Neuronal stem cell (in vitro differentiated cells): ENCODE results near the gene TIE1.

Source experiments
- DNase-seq: peaks from one replicate; pipeline ENCODE4 v3.0.0-alpha.2; 2013; ENCODE audit warnings: low spot score
- H2AFZ ChIP-seq: one replicate; pipeline ENCODE4 v1.6.1; 2013; ENCODE audit warnings: mild to moderate bottlenecking, low read length, inconsistent platforms
- H2AK5ac ChIP-seq: 2 replicates; pipeline ENCODE4 v1.6.1; 2013; ENCODE audit warnings: low read depth, mild to moderate bottlenecking, inconsistent platforms, low read length, moderate library complexity, mixed read lengths
- H2BK120ac ChIP-seq: 2 replicates; pipeline ENCODE4 v1.6.1; 2013; ENCODE audit warnings: low read depth, mild to moderate bottlenecking, inconsistent platforms, low read length, moderate library complexity, mixed read lengths
- H2BK12ac ChIP-seq: one replicate; pipeline ENCODE4 v1.6.1; 2013; ENCODE audit warnings: low read length, inconsistent platforms
- H2BK15ac ChIP-seq: 2 replicates; pipeline ENCODE4 v1.6.1; 2013; ENCODE audit warnings: mild to moderate bottlenecking, low read length, inconsistent platforms, mixed read lengths
- H2BK5ac ChIP-seq: one replicate; pipeline ENCODE4 v1.6.1; 2013; ENCODE audit warnings: inconsistent platforms, mild to moderate bottlenecking, low read length, moderate library complexity
- H3K14ac ChIP-seq: one replicate; pipeline ENCODE4 v1.6.1; 2013; ENCODE audit warnings: low read length, inconsistent platforms
- H3K18ac ChIP-seq: 2 replicates; pipeline ENCODE4 v1.6.1; 2013; ENCODE audit warnings: low read length, inconsistent platforms
- H3K23ac ChIP-seq: 2 replicates; pipeline ENCODE4 v1.6.1; 2013; ENCODE audit warnings: low read depth, mild to moderate bottlenecking, mixed read lengths, low read length, inconsistent platforms; ENCODE audit not compliant: poor library complexity
- H3K27ac ChIP-seq: replicated peaks from 3 replicates; pipeline ENCODE4 v1.5.1; 2013; ENCODE audit warnings: low read length, inconsistent platforms
- H3K27me3 ChIP-seq, 3 experiments: 2 replicates each; pipeline ENCODE4 v1.6.1; 2013; ENCODE audit warnings: low read length in 3 of 3, mild to moderate bottlenecking in 2 of 3, inconsistent platforms in 1 of 3, low read depth in 1 of 3, mixed read lengths in 1 of 3, moderate library complexity in 1 of 3; ENCODE audit not compliant: control insufficient read depth in 3 of 3, insufficient read depth in 3 of 3
- H3K36me3 ChIP-seq, 2 donors: replicated peaks in 1 of 2; 2 replicates each; pipeline ENCODE4 v1.6.1; 2013; ENCODE audit warnings: low read length in 2 of 2; ENCODE audit not compliant: control insufficient read depth in 2 of 2, insufficient read depth in 2 of 2
- H3K4ac ChIP-seq: 2 replicates; pipeline ENCODE4 v1.6.1; 2013; ENCODE audit warnings: inconsistent platforms, mild to moderate bottlenecking, low read length, moderate library complexity
- H3K4me1 ChIP-seq, 2 donors: 1 replicate in 1 of 2; 2 replicates in 1 of 2; pipeline ENCODE4 v1.6.1; 2013; ENCODE audit warnings: low read length in 2 of 2, low read depth in 1 of 2; ENCODE audit not compliant: control insufficient read depth in 2 of 2, insufficient read depth in 1 of 2
- H3K4me2 ChIP-seq: one replicate; pipeline ENCODE4 v1.6.1; 2013; ENCODE audit warnings: mild to moderate bottlenecking, low read length, inconsistent platforms; ENCODE audit not compliant: insufficient read depth, poor library complexity, severe bottlenecking
- H3K4me3 ChIP-seq, 2 donors: 2 replicates each; pipeline ENCODE4 v1.5.1; 2013; ENCODE audit warnings: low read length in 2 of 2, mild to moderate bottlenecking in 2 of 2, inconsistent platforms in 1 of 2, moderate library complexity in 1 of 2
- H3K79me1 ChIP-seq: one replicate; pipeline ENCODE4 v1.6.1; 2013; ENCODE audit warnings: low read depth, mild to moderate bottlenecking, inconsistent platforms, low read length, moderate library complexity
- H3K9ac ChIP-seq: one replicate; pipeline ENCODE4 v1.6.1; 2013; ENCODE audit warnings: mild to moderate bottlenecking, low read depth, low read length, inconsistent platforms; ENCODE audit not compliant: poor library complexity
- H3K9me3 ChIP-seq, 2 donors: replicated peaks in 1 of 2; 2 replicates each; pipeline versions ENCODE3 to v1.6.1; 2013; ENCODE audit warnings: low read length in 2 of 2, mild to moderate bottlenecking in 2 of 2, inconsistent platforms in 1 of 2, low read depth in 1 of 2, mixed read lengths in 1 of 2, moderate library complexity in 1 of 2; ENCODE audit not compliant: control insufficient read depth in 2 of 2, insufficient read depth in 1 of 2
- H4K8ac ChIP-seq: one replicate; pipeline ENCODE4 v1.6.1; 2013; ENCODE audit warnings: low read depth, mild to moderate bottlenecking, inconsistent platforms, low read length, moderate library complexity
- H4K91ac ChIP-seq: one replicate; pipeline ENCODE4 v1.6.1; 2013; ENCODE audit warnings: low read length, low read depth, mild to moderate bottlenecking, inconsistent platforms; ENCODE audit not compliant: poor library complexity
- WGBS, 2 donors: extraction: QIAGEN DNeasy Blood & Tissue Kit; methylation state at CpG; one replicate each; pipeline ENCODE4 v1.1.7; 2013; ENCODE audit warnings: missing lambda C conversion rate in 2 of 2, mixed read lengths in 1 of 2; ENCODE audit not compliant: insufficient read length in 2 of 2, insufficient replicate concordance in 1 of 2; ENCODE audit errors: extremely low coverage in 2 of 2; 5-methylcytosine and 5-hydroxymethylcytosine counted together

The TIE1 gene

GRCh38 chr1:43302721-43303470 is 2.1 kb downstream of the TIE1 start:
- no peak overlapping the region for H3K9ac ChIP-seq
- peaks cover 0 to 2% (median 0%) of the 10 kb centered on the region in 3 experiments for H3K27me3 ChIP-seq
- H2AK5ac ChIP-seq: no peak overlapping the region
- H3K79me1 ChIP-seq: no peaks in the 10 kb centered on the region
- no peak overlapping the region for H4K8ac ChIP-seq
- no CpG with 5 or more reads among the region's 7 CpGs for WGBS, 2 donors
- H2AFZ ChIP-seq: no peak overlapping the region
- no peak overlapping the region for H3K4ac ChIP-seq
- H3K4me3 ChIP-seq: no peak overlapping the region
- peaks cover 7 to 8% of the 10 kb centered on the region in 2 donors for H3K4me1 ChIP-seq
- no peak overlapping the region for H2BK12ac ChIP-seq
- no peak overlapping the region for H2BK5ac ChIP-seq
- no peak overlapping the region for H3K23ac ChIP-seq
- no peaks in the 10 kb centered on the region for H3K9me3 ChIP-seq
- H3K14ac ChIP-seq: no peak overlapping the region
- no peaks in the 10 kb centered on the region for H3K36me3 ChIP-seq
- no peak for DNase-seq
- no peak overlapping the region for H2BK120ac ChIP-seq
- no peak overlapping the region for H3K18ac ChIP-seq
- H2BK15ac ChIP-seq: no peak overlapping the region
- no peak overlapping the region for H3K4me2 ChIP-seq
- H3K27ac ChIP-seq: no peak overlapping the region
- H4K91ac ChIP-seq: no peak overlapping the region

DNA sequence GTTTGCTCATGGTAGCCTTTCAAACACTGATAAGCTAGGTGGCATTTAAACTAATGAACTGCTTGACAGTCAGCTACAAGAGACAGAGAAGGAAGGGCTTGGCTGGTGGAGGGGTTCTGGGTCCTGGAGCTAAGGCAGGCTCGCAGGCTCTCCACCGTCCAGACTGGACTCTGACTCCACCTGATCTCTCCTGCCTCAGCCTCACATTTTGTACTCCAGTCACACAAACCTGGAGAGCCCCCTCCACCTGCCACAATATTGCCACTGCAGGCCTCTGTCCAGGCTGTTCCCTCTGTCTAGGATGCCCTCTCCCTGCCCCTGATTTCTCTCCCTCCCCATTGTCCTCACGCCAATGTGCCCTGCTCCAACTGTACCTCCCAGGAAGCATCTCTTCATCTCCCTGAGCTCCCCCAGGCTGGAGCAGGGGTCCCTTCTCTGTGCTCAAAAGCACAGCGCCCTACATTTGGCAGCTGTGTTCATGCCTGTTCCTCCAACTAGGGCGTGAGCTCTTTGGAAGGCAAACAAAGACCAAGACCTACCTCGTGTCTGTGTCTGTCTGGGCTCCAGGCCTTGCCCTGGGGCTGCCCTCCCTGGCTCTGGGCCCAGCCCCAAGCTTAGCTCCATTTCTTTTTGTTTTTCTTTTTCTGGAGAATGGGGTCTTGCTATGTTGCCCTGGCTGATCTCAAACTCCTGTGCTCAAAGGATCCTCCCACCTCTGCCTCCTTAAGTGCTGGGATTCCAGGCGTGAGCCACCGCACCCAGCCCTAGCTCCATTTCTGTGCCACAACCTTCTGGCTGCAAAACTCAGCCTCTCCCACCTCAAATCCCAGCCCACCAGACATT is 2.9 kb downstream of the TIE1 start:
- Histone ChIP-seq H2BK15ac (no peak overlapping the region), H2AK5ac (no peak overlapping the region), H3K4me2 (no peak overlapping the region), H3K27ac (no peak overlapping the region), H3K23ac (no peak overlapping the region), H3K18ac (no peak overlapping the region), H3K36me3 (no peaks in the 10 kb centered on the region), H3K9me3 (no peaks in the 10 kb centered on the region), H2BK5ac (no peak overlapping the region), H3K27me3 (peaks cover 0 to 2% (median 0%) of the 10 kb centered on the region in 3 experiments), H3K79me1 (no peaks in the 10 kb centered on the region), H3K9ac (no peak overlapping the region), H3K4me3 (no peak overlapping the region), H2BK12ac (no peak overlapping the region), H4K8ac (no peak overlapping the region), H3K4ac (no peak overlapping the region), H4K91ac (no peak overlapping the region), H2BK120ac (no peak overlapping the region), H3K14ac (no peak overlapping the region), H2AFZ (peak overlapping the region; percentile 66), H3K4me1 (peaks cover 7 to 8% of the 10 kb centered on the region in 2 donors)
- WGBS, 2 donors: no CpG with 5 or more reads among the region's 8 CpGs
- DNase-seq: no peak

GRCh38 chr1:43304314-43304681 is 3.5 kb downstream of the TIE1 start:
- Histone ChIP-seq H4K8ac (no peak overlapping the region), H3K9me3 (no peaks in the 10 kb centered on the region), H3K27ac (no peak overlapping the region), H3K4ac (no peak overlapping the region), H3K27me3 (peaks cover 0 to 2% (median 0%) of the 10 kb centered on the region in 3 experiments), H4K91ac (no peak overlapping the region), H2AFZ (peak overlapping the region; percentile 66), H2AK5ac (no peak overlapping the region), H3K14ac (no peak overlapping the region), H3K18ac (no peak overlapping the region), H2BK12ac (no peak overlapping the region), H2BK15ac (no peak overlapping the region), H3K4me2 (no peak overlapping the region), H3K23ac (no peak overlapping the region), H2BK5ac (no peak overlapping the region), H3K9ac (no peak overlapping the region), H3K79me1 (no peaks in the 10 kb centered on the region), H3K4me3 (no peak overlapping the region), H3K4me1 (peaks cover 7 to 8% of the 10 kb centered on the region in 2 donors), H2BK120ac (no peak overlapping the region), H3K36me3 (no peaks in the 10 kb centered on the region)
- WGBS, 2 donors: no CpG with 5 or more reads among the region's 8 CpGs
- DNase-seq: no peak

DNA sequence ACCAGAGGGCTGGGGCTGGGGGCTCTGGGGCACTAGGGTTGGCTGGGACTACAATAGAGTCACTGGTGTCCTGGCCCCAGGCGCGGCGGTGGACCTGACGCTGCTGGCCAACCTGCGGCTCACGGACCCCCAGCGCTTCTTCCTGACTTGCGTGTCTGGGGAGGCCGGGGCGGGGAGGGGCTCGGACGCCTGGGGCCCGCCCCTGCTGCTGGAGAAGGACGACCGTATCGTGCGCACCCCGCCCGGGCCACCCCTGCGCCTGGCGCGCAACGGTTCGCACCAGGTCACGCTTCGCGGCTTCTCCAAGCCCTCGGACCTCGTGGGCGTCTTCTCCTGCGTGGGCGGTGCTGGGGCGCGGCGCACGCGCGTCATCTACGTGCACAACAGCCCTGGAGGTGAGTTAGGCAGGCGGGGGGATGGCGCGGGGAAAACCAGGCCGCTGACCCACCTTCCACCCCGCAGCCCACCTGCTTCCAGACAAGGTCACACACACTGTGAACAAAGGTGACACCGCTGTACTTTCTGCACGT is 4.1 kb downstream of the TIE1 start:
- H2BK15ac ChIP-seq: no peak overlapping the region
- no peak overlapping the region for H3K14ac ChIP-seq
- H2AFZ ChIP-seq: peak overlapping the region; percentile 66
- H3K18ac ChIP-seq: peak overlapping the region; percentile 72
- H2BK120ac ChIP-seq: no peak overlapping the region
- no peak overlapping the region for H2BK5ac ChIP-seq
- no peak overlapping the region for H3K27ac ChIP-seq
- H2AK5ac ChIP-seq: no peak overlapping the region
- H3K4me1 ChIP-seq: peaks cover 3 to 8% of the 10 kb centered on the region in 2 donors
- no peaks in the 10 kb centered on the region for H3K9me3 ChIP-seq
- H3K4me3 ChIP-seq: no peak overlapping the region
- no peaks in the 10 kb centered on the region for H3K36me3 ChIP-seq
- peaks cover 0 to 2% (median 0%) of the 10 kb centered on the region in 3 experiments for H3K27me3 ChIP-seq
- no peak overlapping the region for H3K4me2 ChIP-seq
- H3K4ac ChIP-seq: no peak overlapping the region
- no peak overlapping the region for H4K91ac ChIP-seq
- no peak overlapping the region for H3K23ac ChIP-seq
- no peak overlapping the region for H2BK12ac ChIP-seq
- no peak overlapping the region for H4K8ac ChIP-seq
- DNase-seq: no peak
- no peak overlapping the region for H3K9ac ChIP-seq
- WGBS, 2 donors: no CpG with 5 or more reads among the region's 46 CpGs
- no peaks in the 10 kb centered on the region for H3K79me1 ChIP-seq
